Panc1 (cell line): ENCODE measurements around the gene FAM149A.

Experiments
- POLR2AphosphoS5 ChIP-seq: IDR thresholded peaks from 2 replicates; pipeline ENCODE4 v1.6.1; 2012; ENCODE audit warnings: mild to moderate bottlenecking, low read depth, low read length, moderate library complexity
- SIN3A ChIP-seq: IDR thresholded peaks from 2 replicates; pipeline ENCODE4 v1.6.1; 2012; ENCODE audit warnings: low read depth, mild to moderate bottlenecking, low read length, moderate library complexity, borderline replicate concordance; ENCODE audit not compliant: insufficient read depth
- TCF7L2 ChIP-seq: IDR thresholded peaks from 2 replicates; pipeline ENCODE4 v1.6.1; 2011; ENCODE audit warnings: mild to moderate bottlenecking, low read depth, low read length, inconsistent platforms
- TF ChIP-seq, protein P1 (sequence below): fragments of 450-650 bp; IDR thresholded peaks from 2 replicates; pipeline ENCODE4 v1.5.1; 2017; ENCODE audit warnings: mild to moderate bottlenecking
- TF ChIP-seq, protein P2 (sequence below), 2 experiments: IDR thresholded peaks; 2 replicates each; pipeline ENCODE4 v1.6.1; 2011 to 2012; ENCODE audit warnings: low read depth in 2 of 2, control low read depth in 1 of 2, low read length in 1 of 2, mild to moderate bottlenecking in 1 of 2, moderate library complexity in 1 of 2; ENCODE audit not compliant: insufficient read depth in 1 of 2

DNA sequence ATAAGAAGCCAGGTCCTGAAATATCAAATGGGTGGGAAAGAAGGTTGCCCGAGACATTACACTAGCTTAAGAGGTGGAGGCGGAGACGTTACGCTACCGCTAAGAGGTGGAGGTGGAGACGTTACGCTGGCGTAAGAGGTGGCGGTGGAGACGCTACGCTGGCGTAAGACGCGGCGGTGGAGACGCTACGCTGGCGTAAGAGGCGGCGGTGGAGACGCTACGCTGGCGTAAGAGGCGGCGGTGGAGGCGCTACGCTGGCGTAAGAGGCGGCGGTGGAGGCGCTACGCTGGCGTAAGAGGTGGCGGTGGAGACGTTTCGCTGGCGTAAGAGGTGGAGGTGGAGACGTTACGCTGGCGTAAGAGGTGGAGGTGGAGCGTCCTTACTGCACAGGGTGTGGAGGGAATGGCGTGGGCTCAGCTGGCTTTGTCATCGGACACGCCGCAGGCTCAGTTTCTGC is 99.6 kb downstream of the FAM149A start:
- TF ChIP-seq, protein P1, sequence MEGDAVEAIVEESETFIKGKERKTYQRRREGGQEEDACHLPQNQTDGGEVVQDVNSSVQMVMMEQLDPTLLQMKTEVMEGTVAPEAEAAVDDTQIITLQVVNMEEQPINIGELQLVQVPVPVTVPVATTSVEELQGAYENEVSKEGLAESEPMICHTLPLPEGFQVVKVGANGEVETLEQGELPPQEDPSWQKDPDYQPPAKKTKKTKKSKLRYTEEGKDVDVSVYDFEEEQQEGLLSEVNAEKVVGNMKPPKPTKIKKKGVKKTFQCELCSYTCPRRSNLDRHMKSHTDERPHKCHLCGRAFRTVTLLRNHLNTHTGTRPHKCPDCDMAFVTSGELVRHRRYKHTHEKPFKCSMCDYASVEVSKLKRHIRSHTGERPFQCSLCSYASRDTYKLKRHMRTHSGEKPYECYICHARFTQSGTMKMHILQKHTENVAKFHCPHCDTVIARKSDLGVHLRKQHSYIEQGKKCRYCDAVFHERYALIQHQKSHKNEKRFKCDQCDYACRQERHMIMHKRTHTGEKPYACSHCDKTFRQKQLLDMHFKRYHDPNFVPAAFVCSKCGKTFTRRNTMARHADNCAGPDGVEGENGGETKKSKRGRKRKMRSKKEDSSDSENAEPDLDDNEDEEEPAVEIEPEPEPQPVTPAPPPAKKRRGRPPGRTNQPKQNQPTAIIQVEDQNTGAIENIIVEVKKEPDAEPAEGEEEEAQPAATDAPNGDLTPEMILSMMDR, result no peak
- TF ChIP-seq, protein P2, sequence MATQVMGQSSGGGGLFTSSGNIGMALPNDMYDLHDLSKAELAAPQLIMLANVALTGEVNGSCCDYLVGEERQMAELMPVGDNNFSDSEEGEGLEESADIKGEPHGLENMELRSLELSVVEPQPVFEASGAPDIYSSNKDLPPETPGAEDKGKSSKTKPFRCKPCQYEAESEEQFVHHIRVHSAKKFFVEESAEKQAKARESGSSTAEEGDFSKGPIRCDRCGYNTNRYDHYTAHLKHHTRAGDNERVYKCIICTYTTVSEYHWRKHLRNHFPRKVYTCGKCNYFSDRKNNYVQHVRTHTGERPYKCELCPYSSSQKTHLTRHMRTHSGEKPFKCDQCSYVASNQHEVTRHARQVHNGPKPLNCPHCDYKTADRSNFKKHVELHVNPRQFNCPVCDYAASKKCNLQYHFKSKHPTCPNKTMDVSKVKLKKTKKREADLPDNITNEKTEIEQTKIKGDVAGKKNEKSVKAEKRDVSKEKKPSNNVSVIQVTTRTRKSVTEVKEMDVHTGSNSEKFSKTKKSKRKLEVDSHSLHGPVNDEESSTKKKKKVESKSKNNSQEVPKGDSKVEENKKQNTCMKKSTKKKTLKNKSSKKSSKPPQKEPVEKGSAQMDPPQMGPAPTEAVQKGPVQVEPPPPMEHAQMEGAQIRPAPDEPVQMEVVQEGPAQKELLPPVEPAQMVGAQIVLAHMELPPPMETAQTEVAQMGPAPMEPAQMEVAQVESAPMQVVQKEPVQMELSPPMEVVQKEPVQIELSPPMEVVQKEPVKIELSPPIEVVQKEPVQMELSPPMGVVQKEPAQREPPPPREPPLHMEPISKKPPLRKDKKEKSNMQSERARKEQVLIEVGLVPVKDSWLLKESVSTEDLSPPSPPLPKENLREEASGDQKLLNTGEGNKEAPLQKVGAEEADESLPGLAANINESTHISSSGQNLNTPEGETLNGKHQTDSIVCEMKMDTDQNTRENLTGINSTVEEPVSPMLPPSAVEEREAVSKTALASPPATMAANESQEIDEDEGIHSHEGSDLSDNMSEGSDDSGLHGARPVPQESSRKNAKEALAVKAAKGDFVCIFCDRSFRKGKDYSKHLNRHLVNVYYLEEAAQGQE (IDR thresholded peaks at IDR 0.05; ENCODE audit: insufficient read depth in 1 of 2, low read depth in 2 of 2, low read length in 1 of 2), result no peak
- no peak for TF ChIP-seq POLR2AphosphoS5
- no peak for TF ChIP-seq SIN3A
- no peak for TF ChIP-seq TCF7L2
